Retinal pigment epithelial cell (primary cell): ENCODE results near the gene C1QTNF8.

ENCODE experiments used
- DNase-seq: peaks from one replicate; pipeline ENCODE4 v3.0.0-alpha.2; 2010; ENCODE audit warnings: low read depth
- H3K4me3 ChIP-seq: 2 replicates; pipeline ENCODE4 v1.5.1; 2011; ENCODE audit warnings: mild to moderate bottlenecking, low read length, control low read depth, moderate library complexity
- CTCF ChIP-seq: conservative IDR thresholded peaks from 2 replicates; pipeline ENCODE4 v1.5.1; 2011; ENCODE audit warnings: low read depth, low read length, control low read depth, inconsistent platforms

Gene C1QTNF8

GRCh38 chr16:1113889-1114526, 18.0 kb upstream of the C1QTNF8 start:
- no peak for DNase-seq
- no peak overlapping the region for H3K4me3 ChIP-seq

GRCh38 chr16:1113489-1113888, 17.4 kb upstream of the C1QTNF8 start:
- H3K4me3 ChIP-seq, result no peak overlapping the region
- TF ChIP-seq CTCF, result no peak
- DNase-seq, result no peak

More at GRCh38 chr16:1113889-1114526, 18.0 kb upstream of the C1QTNF8 start:
- TF ChIP-seq CTCF, result no peak

GRCh38 chr16:1112506-1113184, 16.6 kb upstream of the C1QTNF8 start:
- H3K4me3 ChIP-seq, result no peak overlapping the region

GRCh38 chr16:1109648-1110047, 13.6 kb upstream of the C1QTNF8 start:
- no peak for DNase-seq
- no peak overlapping the region for H3K4me3 ChIP-seq
- TF ChIP-seq CTCF, result no peak

More at GRCh38 chr16:1112506-1113184, 16.6 kb upstream of the C1QTNF8 start:
- TF ChIP-seq CTCF, result no peak
- no peak for DNase-seq

GRCh38 chr16:1108299-1109252, 12.5 kb upstream of the C1QTNF8 start:
- DNase-seq, result no peak
- no peak for TF ChIP-seq CTCF
- no peak overlapping the region for H3K4me3 ChIP-seq

- no peak for TF ChIP-seq CTCF
- no peak overlapping the region for H3K4me3 ChIP-seq
- DNase-seq, result no peak
Observed at GRCh38 chr16:1107731-1108130, 11.7 kb upstream of the C1QTNF8 start.
